Sigmoid colon (tissue), 4 donors: Measurements from ENCODE around the gene RBM39.
"Not testable (repeated sequence)": the region's sequence is repeated elsewhere in the genome, so short reads cannot be mapped to it uniquely, and the experiment has no call there.

ENCODE experiments used
- POLR2A ChIP-seq, 2 donors: fragments of 450-650 bp; IDR thresholded peaks; one replicate each; pipeline ENCODE4 v1.6.1; 2016; ENCODE audit warnings: antibody characterized with exemption in 2 of 2, mild to moderate bottlenecking in 2 of 2, moderate library complexity in 2 of 2
- POLR2AphosphoS5 ChIP-seq, 4 donors: sonication (generic); formaldehyde crosslinking; IDR thresholded peaks; one replicate each; pipeline ENCODE4 v1.6.1; 2017; ENCODE audit warnings: antibody characterized with exemption in 4 of 4
- TF ChIP-seq, protein P1 (sequence below), 4 experiments: fragments of 450-650 bp in 3 of 4; fragments of 200-600 bp in 1 of 4; IDR thresholded peaks; one replicate each; pipeline ENCODE4 v1.5.1; 2016 to 2019; ENCODE audit warnings: antibody characterized with exemption in 4 of 4, mild to moderate bottlenecking in 3 of 4, moderate library complexity in 2 of 4

DNA sequence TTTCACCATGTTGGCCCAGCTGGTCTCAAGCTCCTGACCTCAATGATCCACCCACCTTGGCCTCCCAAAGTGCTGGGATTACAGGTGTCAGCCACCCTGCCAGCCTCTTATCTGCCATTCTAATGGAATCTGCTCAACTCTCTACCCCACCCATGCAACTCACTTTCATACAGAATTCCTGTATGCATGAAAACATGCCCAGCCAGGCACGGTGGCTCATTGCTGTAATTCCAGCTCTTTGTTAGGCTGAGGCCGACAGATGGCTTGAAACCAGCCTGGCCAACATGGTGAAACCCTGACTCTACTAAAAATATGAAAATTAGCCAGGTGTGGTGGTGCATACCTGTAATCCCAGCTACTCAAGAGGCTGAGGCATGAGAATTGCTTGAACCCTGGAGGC lies 22.9 kb upstream of the RBM39 start:
- TF ChIP-seq POLR2A, POLR2AphosphoS5 (IDR thresholded peaks at IDR 0.05): not testable (repeated sequence)
- TF ChIP-seq, protein P1, sequence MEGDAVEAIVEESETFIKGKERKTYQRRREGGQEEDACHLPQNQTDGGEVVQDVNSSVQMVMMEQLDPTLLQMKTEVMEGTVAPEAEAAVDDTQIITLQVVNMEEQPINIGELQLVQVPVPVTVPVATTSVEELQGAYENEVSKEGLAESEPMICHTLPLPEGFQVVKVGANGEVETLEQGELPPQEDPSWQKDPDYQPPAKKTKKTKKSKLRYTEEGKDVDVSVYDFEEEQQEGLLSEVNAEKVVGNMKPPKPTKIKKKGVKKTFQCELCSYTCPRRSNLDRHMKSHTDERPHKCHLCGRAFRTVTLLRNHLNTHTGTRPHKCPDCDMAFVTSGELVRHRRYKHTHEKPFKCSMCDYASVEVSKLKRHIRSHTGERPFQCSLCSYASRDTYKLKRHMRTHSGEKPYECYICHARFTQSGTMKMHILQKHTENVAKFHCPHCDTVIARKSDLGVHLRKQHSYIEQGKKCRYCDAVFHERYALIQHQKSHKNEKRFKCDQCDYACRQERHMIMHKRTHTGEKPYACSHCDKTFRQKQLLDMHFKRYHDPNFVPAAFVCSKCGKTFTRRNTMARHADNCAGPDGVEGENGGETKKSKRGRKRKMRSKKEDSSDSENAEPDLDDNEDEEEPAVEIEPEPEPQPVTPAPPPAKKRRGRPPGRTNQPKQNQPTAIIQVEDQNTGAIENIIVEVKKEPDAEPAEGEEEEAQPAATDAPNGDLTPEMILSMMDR (IDR thresholded peaks at IDR 0.05), result not testable (repeated sequence)
